ENCODE data around the gene ZNF865. TPM values are rescaled to one million over a fixed set of nuclear protein-coding genes. Genes with fewer than 3 reads are reported as not detected.

Gene ZNF865
- total and polyA plus RNA-seq, 2 of the 4 experiments (the other 2 are of a cell fraction): under 0.01 to 4.6 TPM

DNA sequence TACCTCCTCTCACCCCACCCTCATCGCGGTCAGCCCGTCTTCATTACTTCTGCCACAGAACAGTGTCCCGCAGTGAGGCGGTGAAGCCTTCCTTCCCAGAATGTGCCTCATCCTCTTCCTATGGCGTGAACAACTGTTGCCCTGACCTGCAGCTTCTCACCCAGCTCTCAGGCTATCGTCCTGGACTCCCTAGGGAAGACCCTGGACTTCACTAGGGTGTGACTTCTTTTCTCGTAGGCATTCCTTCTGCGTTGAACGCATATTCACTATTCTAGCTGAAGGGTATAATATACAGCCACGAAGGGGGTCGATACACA, 982 bp downstream of the ZNF865 start:
- Histone ChIP-seq H2BK5ac (ENCODE audit: low read depth, low read length, poor library complexity, severe bottlenecking) (peak overlapping the region; percentile 27), H2AK9ac (replicated peaks; ENCODE audit: low read depth, low read length, poor library complexity) (peak overlapping the region; percentile 75), H2BK15ac (ENCODE audit: low read depth, low read length) (no peak overlapping the region), H2AFZ (replicated peaks; ENCODE audit: low read length, poor library complexity) (peak overlapping the region; percentile 81), H3K4ac (ENCODE audit: low read depth, low read length) (peak overlapping the region; percentile 53), H4K20me1 (ENCODE audit: insufficient read depth, low read length) (peaks cover 24% of the 10 kb centered on the region), H3K36me3 (ENCODE audit: control insufficient read depth, insufficient read depth, low read length) (peaks cover 17% of the 10 kb centered on the region), H3K27ac (ENCODE audit: insufficient read depth, low read length) (peak overlapping the region; percentile 73), H3K4me1 (ENCODE audit: control insufficient read depth, insufficient read depth, low read length) (peaks cover 5% of the 10 kb centered on the region; the same call in 1 of the 2 replicates), H2BK20ac (ENCODE audit: low read depth, low read length) (no peak overlapping the region), H3K23ac (ENCODE audit: low read depth, low read length) (peak overlapping the region; percentile 75), H3K14ac (replicated peaks; ENCODE audit: low read depth, low read length) (peak overlapping the region; percentile 65), H3K18ac (ENCODE audit: low read depth, low read length) (no peak overlapping the region), H2BK120ac (ENCODE audit: low read depth, low read length) (no peak overlapping the region), H3K9ac (ENCODE audit: low read depth, low read length) (peak overlapping the region; percentile 81), H3K9me1 (ENCODE audit: insufficient read depth, low read length) (peaks cover 4% of the 10 kb centered on the region; the same call in 1 of the 2 replicates), H3K4me2 (ENCODE audit: low read depth, low read length) (peak overlapping the region; percentile 97), H4K91ac (ENCODE audit: insufficient read depth, low read depth, low read length) (peak overlapping the region; percentile 72), H3K79me1 (ENCODE audit: low read depth in 1 of 2, low read length in 2 of 2) (peaks cover 34 to 63% of the 10 kb centered on the region in 2 experiments), H3K9me3 (ENCODE audit: control insufficient read depth, insufficient read depth, low read length) (peaks cover 5% of the 10 kb centered on the region; the same call in 1 of the 2 replicates), H3K4me3 (ENCODE audit: insufficient read depth, low read depth, low read length) (peak overlapping the region; percentile 76), H4K8ac (ENCODE audit: low read depth in 2 of 2, low read length in 2 of 2) (peak overlapping the region in 1 of 2 experiments; percentile 52; a peak in 2 of 4 replicates), H4K5ac (ENCODE audit: low read depth, low read length) (no peak overlapping the region), H3K56ac (ENCODE audit: extremely low read depth, insufficient read depth, low read length) (0 out of 2 replicates have a peak overlapping the region, but pooled peaks have one; percentile 13), H3K27me3 (ENCODE audit: control insufficient read depth, insufficient read depth, low read length) (no peaks in the 10 kb centered on the region), H2AK5ac (ENCODE audit: low read depth, low read length) (peak overlapping the region; percentile 94)
- POLR2A ChIA-PET (ENCODE audit: unreplicated experiment): interaction anchor here (1.1 kb wide), 1 partner anchor 31 kb away, joined by 4 read pairs; no protein-coding TSS in a partner anchor
- no peak for ATAC-seq (ENCODE audit: low read depth)
- 38% methylated on average over 5 of the region's 12 CpGs; no CpG with 5 or more reads in 1 of the 2 experiments for WGBS, 2 experiments (ENCODE audit: extremely low coverage in 2 of 2, insufficient read length in 1 of 2)
- dilution Hi-C loops (cut with HindIII; ENCODE audit: low sequenced_read_pairs, unreplicated experiment) (no loop called here), intact Hi-C loops (cut with micrococcal nuclease) (loop anchor here (1.0 to 2.0 kb wide), 2 partner anchors 89 to 146 kb away; partner anchors contain the start of gene ISOC2), in situ Hi-C loops (cut with MboI; ENCODE audit: low sequenced_read_pairs) (loop anchor here (5.0 kb wide), 1 partner anchor 89 kb away; no protein-coding TSS in a partner anchor)
- DNase-seq: no peak
- no peak for TF ChIP-seq RCOR1 (IDR thresholded peaks at IDR 0.05; ENCODE audit: insufficient replicate concordance, low read length)
- no peak for TF ChIP-seq FOS (IDR thresholded peaks at IDR 0.05; ENCODE audit: low read depth, low read length)
- TF ChIP-seq, protein P1, sequence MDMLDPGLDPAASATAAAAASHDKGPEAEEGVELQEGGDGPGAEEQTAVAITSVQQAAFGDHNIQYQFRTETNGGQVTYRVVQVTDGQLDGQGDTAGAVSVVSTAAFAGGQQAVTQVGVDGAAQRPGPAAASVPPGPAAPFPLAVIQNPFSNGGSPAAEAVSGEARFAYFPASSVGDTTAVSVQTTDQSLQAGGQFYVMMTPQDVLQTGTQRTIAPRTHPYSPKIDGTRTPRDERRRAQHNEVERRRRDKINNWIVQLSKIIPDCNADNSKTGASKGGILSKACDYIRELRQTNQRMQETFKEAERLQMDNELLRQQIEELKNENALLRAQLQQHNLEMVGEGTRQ (IDR thresholded peaks at IDR 0.05; ENCODE audit: low read depth, low read length): no peak
- no peak for TF ChIP-seq CEBPB (IDR thresholded peaks at IDR 0.05; ENCODE audit: low read depth, low read length)
- TSS peak; percentile 22 for BruUV-seq (replicated peaks)
- CTCF ChIA-PET: interaction anchor here (0.6 to 2.3 kb wide), 8 partner anchors 13 to 245 kb away, joined by 3 to 11 read pairs (median 6); partner anchors contain the start of genes U2AF2 and ZNF784

Measured in IMR-90 (cell line).